Fibroblast of the aortic adventitia (primary cell): Measurements from ENCODE around the gene EPG5. TPM values are rescaled to one million over a fixed set of nuclear protein-coding genes. Genes with fewer than 3 reads are reported as not detected.
"Not testable (repeated sequence)": the region's sequence is repeated elsewhere in the genome, so short reads cannot be mapped to it uniquely, and the experiment has no call there.

ENCODE experiments used
- DNase-seq: peaks from one replicate; pipeline ENCODE4 v3.0.0-alpha.2; 2010; ENCODE audit warnings: low read depth
- H3K4me3 ChIP-seq: 2 replicates; pipeline ENCODE4 v1.5.1; 2011; ENCODE audit warnings: low read depth, mild to moderate bottlenecking, control low read depth, low read length, moderate library complexity
- total RNA-seq: library from RNA; depleted of rRNA; stranded (reverse); fragments of >200 nt; gene quantifications from 2 replicates; pipeline ENCODE4 v1.2.3, GENCODE V29; 2012; ENCODE audit warnings: low replicate concordance
- TF ChIP-seq, protein P1 (sequence below): IDR thresholded peaks from 2 replicates; pipeline ENCODE4 v1.5.1; 2011; ENCODE audit warnings: mild to moderate bottlenecking, low read length, control low read depth, inconsistent platforms; ENCODE audit not compliant: insufficient read depth

EPG5 gene
- total RNA-seq, 1 donor = 66.3 TPM

DNA sequence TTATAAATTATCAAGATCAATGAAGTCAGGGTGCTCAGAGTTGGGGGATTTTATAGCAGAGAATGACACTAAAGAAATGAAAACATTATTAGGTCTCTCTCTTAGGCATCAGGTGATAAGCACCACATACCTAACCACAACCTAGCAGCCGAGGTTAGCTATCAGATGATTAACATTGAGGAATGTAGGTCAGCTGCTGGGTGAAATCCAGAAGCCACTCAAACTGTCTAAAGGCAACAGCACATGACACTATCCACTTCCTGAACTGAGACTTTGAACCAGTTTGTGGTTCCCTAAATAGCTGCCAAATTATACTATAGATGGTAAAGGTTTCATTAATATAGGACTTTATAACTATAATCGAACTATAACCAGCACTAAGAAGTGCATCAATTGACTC, 4.7 kb downstream of the EPG5 start:
- peak; percentile 36 for DNase-seq
- H3K4me3 ChIP-seq = no peak overlapping the region

DNA sequence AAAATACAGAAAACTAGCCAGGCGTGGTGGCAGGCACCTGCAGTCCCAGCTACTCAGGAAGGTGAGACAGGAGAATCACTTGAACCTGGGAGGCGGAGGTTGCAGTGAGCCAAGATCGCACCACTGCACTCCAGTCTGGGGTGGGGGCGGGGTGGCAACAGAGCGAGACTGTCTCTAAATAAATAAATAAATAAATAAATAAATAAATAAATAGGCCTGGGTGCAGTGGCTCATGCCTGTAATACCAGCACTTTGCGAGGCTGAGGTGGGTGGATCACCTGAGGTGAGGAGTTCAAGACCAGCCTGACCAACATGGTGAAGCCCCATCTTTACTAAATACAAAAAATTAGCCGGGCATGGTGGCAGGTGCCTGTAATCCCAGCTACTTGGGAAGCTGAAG, 7.6 kb downstream of the EPG5 start:
- H3K4me3 ChIP-seq, DNase-seq: not testable (repeated sequence)

More for the DNA sequence above, 4.7 kb downstream of the EPG5 start:
- TF ChIP-seq, protein P1, sequence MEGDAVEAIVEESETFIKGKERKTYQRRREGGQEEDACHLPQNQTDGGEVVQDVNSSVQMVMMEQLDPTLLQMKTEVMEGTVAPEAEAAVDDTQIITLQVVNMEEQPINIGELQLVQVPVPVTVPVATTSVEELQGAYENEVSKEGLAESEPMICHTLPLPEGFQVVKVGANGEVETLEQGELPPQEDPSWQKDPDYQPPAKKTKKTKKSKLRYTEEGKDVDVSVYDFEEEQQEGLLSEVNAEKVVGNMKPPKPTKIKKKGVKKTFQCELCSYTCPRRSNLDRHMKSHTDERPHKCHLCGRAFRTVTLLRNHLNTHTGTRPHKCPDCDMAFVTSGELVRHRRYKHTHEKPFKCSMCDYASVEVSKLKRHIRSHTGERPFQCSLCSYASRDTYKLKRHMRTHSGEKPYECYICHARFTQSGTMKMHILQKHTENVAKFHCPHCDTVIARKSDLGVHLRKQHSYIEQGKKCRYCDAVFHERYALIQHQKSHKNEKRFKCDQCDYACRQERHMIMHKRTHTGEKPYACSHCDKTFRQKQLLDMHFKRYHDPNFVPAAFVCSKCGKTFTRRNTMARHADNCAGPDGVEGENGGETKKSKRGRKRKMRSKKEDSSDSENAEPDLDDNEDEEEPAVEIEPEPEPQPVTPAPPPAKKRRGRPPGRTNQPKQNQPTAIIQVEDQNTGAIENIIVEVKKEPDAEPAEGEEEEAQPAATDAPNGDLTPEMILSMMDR = no peak

DNA sequence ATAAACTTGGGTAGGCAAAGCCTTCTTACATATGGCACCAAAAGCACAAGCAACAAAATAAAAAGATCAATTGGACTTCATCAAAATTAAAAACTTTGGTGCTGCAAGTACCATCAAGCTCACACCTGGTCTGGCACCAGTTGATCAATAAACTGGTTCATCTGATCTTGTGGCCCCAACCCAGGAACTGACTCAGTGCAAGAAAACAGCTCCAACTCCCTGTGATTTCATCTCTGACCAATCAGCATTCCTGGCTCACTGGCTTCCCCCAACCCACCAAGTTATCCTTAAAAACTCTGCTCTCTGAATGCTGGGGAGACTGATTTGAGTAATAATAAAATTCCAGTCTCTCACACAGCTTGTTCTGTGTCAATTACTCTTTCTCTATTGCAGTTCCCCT, 8.4 kb downstream of the EPG5 start:
- no peak overlapping the region for H3K4me3 ChIP-seq
- TF ChIP-seq, protein P1 = no peak
- no peak for DNase-seq

DNA sequence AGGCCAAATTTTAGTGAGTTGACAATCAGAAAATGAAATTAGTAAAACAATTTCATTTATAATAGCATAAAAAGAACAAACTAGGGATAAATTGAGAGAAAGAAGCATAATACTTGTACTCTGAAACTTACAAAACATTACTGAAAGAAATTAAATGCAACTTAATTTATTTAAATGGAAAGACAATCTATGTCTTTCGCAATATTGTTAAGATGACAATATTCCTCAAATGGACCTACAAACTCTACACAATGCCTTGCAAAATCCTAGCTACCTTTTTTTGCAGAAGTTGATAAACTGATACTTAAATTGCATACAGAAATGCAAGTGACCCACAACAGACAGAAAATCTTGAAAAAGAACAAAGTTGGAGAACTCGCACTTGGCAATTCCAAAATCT, 9.1 kb downstream of the EPG5 start:
- DNase-seq = no peak
- TF ChIP-seq, protein P1 = no peak
- H3K4me3 ChIP-seq = no peak overlapping the region

DNA sequence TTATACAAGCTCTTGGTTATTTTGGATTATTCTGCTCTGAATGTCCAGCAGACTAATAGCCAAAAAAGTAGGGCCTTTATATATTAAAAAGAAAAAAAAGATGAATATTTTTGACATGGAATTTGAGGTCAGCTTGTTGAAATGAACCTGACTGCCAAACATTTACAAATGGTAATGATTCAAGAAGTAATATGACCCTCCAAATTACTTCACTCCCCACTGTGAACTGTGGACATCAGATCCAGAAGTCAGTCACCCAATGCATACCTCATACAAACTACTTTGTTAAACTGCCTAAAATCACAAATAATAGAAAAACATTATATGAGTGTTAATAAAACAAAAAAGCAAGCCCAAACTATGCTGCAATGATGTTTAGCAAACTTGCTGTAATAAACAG, 10.0 kb downstream of the EPG5 start:
- no peak overlapping the region for H3K4me3 ChIP-seq
- TF ChIP-seq, protein P1 = no peak
- DNase-seq = peak; percentile 79

DNA sequence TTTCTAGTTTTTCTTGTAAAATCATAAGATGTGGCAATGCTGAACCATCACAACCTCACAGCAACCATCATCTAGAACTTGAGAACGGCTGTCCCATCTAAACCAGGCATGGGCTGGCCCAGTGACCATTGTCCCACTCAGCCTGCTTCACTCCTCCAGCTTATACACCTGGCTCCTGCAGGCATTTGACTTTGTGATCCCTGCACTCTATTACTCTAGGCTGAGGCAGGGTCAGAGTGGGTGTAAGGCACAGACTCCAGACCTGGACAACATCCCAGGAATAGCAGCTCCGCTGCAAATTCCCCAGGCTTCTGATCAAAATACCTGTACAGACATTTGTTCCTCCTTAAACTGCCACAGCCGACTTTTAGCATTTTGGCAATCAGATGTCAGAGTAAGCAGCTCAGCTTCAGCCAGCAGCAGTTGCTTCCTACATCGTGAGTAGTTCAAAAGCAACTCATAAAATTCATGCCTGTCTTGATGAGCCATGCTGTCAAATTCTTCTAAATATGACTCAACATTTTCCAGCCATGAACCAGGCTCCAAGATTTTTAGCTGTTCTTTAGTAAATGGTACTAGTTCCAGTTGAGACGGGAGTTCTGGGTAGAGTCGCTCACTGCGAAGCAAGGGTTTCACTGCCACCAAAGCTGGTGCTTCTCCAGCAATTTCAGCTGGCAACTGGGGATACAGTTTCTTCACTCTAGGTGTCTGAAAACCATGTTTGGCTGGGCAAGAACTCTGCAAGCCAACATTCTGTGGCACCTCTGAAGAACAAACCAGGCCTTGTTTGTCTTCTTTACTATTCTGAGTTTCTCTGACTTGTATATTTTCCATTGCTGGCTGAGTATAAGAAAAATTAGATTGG, 12.8 kb downstream of the EPG5 start:
- no peak overlapping the region for H3K4me3 ChIP-seq
- TF ChIP-seq, protein P1 = no peak
- DNase-seq = peak; percentile 90

DNA sequence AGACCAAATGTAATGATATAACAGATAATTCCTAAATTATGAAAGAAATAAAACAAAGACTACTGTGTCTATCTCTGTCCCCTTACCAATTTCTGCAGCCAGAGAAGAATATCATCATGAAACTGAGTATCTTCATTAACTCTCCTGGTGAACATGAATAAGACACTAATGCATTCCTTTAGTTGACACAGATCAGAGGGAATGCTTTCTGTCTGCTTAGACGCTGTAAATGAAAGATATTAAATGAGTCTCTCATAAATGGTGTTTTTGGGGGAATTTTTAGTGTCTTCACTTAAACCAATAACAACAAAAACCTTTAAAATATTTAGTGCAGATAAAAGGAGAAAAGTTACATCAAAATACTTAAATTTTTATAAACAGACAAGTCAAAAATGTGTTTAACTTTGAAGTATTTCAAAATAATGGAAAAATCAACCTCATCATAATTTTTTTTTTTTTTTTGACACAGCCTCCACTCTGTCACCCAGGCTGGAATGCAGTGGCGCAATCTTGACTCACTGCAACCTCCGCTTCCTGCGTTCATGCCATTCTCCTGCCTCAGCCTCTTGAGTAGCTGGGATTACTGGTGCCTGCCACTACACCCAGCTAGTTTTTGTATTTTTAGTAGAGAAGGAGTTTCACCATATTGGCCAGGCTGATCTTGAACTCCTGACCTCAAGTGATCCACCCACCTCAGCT, 16.0 kb downstream of the EPG5 start:
- no peak overlapping the region for H3K4me3 ChIP-seq
- peak; percentile 85 for DNase-seq
- TF ChIP-seq, protein P1 = no peak
